ENCODE measurements around the gene IPO4. TPM values are rescaled to one million over a fixed set of nuclear protein-coding genes. Genes with fewer than 3 reads are reported as not detected.

Gene IPO4
- total RNA-seq, 2 experiments from 2014 or later = 36.6 to 37.9 TPM

DNA sequence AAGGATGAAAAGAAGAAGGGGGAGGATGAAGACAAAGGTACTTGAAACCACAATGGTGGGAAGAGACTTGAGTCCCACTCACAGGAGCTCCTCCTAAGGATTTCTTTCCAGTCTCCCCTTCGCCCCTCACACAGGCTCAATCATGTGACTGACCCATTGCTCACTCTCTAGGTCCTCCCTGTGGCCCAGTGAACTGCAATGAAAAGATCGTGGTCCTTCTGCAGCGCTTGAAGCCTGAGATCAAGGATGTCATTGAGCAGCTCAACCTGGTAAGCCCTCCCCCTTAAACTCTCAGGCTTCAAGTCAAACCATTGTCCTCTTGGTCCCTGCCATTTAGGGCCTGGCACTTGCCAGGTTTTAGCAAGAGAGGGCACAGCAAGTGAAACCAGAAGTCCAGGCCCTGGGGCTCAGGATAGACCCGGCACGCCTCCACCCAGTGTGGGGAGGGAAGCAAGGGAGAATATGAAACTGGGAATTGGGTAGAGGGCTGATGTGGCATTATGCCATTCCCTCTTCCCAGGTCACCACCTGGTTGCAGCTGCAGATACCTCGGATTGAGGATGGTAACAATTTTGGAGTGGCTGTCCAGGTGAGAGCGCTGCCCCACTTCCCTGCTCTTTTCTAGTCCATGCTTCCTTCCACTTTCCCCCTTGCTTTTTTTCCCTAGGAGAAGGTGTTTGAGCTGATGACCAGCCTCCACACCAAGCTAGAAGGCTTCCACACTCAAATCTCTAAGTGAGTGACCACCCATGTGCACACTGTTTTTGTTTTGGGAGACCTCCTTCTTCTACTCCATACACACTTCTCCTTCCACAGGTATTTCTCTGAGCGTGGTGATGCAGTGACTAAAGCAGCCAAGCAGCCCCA is 50.9 kb downstream of the IPO4 start:
- H3K27me3 Mint-ChIP-seq = no peaks in the 10 kb centered on the region
- peaks cover 69% of the 10 kb centered on the region for H3K4me1 Mint-ChIP-seq (ENCODE audit: low read depth)
- H3K4me1 ChIP-seq (ENCODE audit: insufficient read depth, low read length) = peaks cover 64% of the 10 kb centered on the region
- DNase-seq = no peak
- no peak for ATAC-seq (ENCODE audit: poor library complexity)
- H3K27me3 ChIP-seq (ENCODE audit: control insufficient read depth in 1 of 2, insufficient read depth in 2 of 2, low read length in 2 of 2) = no peaks in the 10 kb centered on the region
- H3K9me3 Mint-ChIP-seq = no peaks in the 10 kb centered on the region
- CTCF ChIA-PET = interaction anchor here (0.7 to 5.0 kb wide), 6 partner anchors 9 to 159 kb away, joined by 3 to 33 read pairs (median 4); partner anchors contain the start of genes DCAF11, IRF9, NRL and RNF31
- no peak overlapping the region for H3K4me3 ChIP-seq (ENCODE audit: low read length)
- no peaks in the 10 kb centered on the region for H3K9me3 ChIP-seq (ENCODE audit: control insufficient read depth in 1 of 2, insufficient read depth in 1 of 2, low read length in 2 of 2)
- TF ChIP-seq, protein P1, sequence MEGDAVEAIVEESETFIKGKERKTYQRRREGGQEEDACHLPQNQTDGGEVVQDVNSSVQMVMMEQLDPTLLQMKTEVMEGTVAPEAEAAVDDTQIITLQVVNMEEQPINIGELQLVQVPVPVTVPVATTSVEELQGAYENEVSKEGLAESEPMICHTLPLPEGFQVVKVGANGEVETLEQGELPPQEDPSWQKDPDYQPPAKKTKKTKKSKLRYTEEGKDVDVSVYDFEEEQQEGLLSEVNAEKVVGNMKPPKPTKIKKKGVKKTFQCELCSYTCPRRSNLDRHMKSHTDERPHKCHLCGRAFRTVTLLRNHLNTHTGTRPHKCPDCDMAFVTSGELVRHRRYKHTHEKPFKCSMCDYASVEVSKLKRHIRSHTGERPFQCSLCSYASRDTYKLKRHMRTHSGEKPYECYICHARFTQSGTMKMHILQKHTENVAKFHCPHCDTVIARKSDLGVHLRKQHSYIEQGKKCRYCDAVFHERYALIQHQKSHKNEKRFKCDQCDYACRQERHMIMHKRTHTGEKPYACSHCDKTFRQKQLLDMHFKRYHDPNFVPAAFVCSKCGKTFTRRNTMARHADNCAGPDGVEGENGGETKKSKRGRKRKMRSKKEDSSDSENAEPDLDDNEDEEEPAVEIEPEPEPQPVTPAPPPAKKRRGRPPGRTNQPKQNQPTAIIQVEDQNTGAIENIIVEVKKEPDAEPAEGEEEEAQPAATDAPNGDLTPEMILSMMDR (IDR thresholded peaks at IDR 0.05) = no peak
- H3K36me3 ChIP-seq (ENCODE audit: insufficient read depth, low read length) = peaks cover 29% of the 10 kb centered on the region
- H3K36me3 Mint-ChIP-seq (ENCODE audit: low read depth) = peaks cover 54% of the 10 kb centered on the region
- peak overlapping the region in 1 of 2 donors; percentile 48 for H3K27ac ChIP-seq (ENCODE audit: low read depth in 1 of 2, low read length in 2 of 2)
- peak overlapping the region; percentile 94 for H3K4me3 Mint-ChIP-seq
- H3K27ac Mint-ChIP-seq = peak overlapping the region; percentile 85
- POLR2A ChIA-PET = interaction anchor here (2.8 to 11.7 kb wide), 4 partner anchors 11 to 29 kb away, joined by 18 to 296 read pairs (median 94); partner anchors contain the start of genes DCAF11, IRF9, NRL and PSME2
- intact Hi-C loops (cut with DNase I, micrococcal nuclease) = loop anchor here in 1 of 2 experiments (2.0 kb wide), 2 partner anchors 23 to 57 kb away; partner anchors contain the start of genes IRF9 and TM9SF1

GRCh38 chr14:24136684-24137528 is 51.7 kb downstream of the IPO4 start:
- H3K4me1 Mint-ChIP-seq (ENCODE audit: low read depth) = peaks cover 73% of the 10 kb centered on the region
- H3K27ac Mint-ChIP-seq = peak overlapping the region; percentile 85
- ChIA-PET CTCF (interaction anchor here (1.0 to 5.0 kb wide), 10 partner anchors 10 to 47 kb away, joined by 3 to 33 read pairs (median 5); partner anchors contain the start of genes DCAF11, IRF9, NRL and PSME2), POLR2A (interaction anchor here (1.2 to 11.7 kb wide), 10 partner anchors 12 to 105 kb away, joined by 4 to 296 read pairs (median 16); partner anchors contain the start of genes CHMP4A, DCAF11, IPO4 and IRF9)
- intact Hi-C loops (cut with DNase I, micrococcal nuclease) = loop anchor here (1.0 to 2.0 kb wide), 6 partner anchors 9 to 76 kb away; partner anchors contain the start of genes IRF9 (in 2 of the 2), CHMP4A (in 1 of the 2), PSME2 (in 1 of the 2) and TM9SF1 (in 1 of the 2)
- peak overlapping the region; percentile 74 for H3K4me3 ChIP-seq (ENCODE audit: low read length)
- TF ChIP-seq, protein P1 (IDR thresholded peaks at IDR 0.05) = no peak
- H3K27me3 ChIP-seq (ENCODE audit: control insufficient read depth in 1 of 2, insufficient read depth in 2 of 2, low read length in 2 of 2) = no peaks in the 10 kb centered on the region
- peak overlapping the region; percentile 94 for H3K4me3 Mint-ChIP-seq
- peak in 1 of 14 experiments; percentile 33 for DNase-seq
- no peaks in the 10 kb centered on the region for H3K9me3 ChIP-seq (ENCODE audit: control insufficient read depth in 1 of 2, insufficient read depth in 1 of 2, low read length in 2 of 2)
- ATAC-seq (ENCODE audit: poor library complexity) = no peak
- peaks cover 68% of the 10 kb centered on the region for H3K4me1 ChIP-seq (ENCODE audit: insufficient read depth, low read length)
- peak overlapping the region; percentile 48 to 88 for H3K27ac ChIP-seq (ENCODE audit: low read depth in 1 of 2, low read length in 2 of 2)
- no peaks in the 10 kb centered on the region for H3K27me3 Mint-ChIP-seq
- H3K36me3 Mint-ChIP-seq (ENCODE audit: low read depth) = peaks cover 50% of the 10 kb centered on the region
- H3K36me3 ChIP-seq (ENCODE audit: insufficient read depth, low read length) = peaks cover 27% of the 10 kb centered on the region
- no peaks in the 10 kb centered on the region for H3K9me3 Mint-ChIP-seq
